NCI-H1092 treated with DMSO at 0.1 percent for 48 hours (cell line): ENCODE measurements around the gene HSD17B11.
A peak's percentile ranks its signal among the peaks of the same experiment; 100 is the strongest.
"Not testable (repeated sequence)": the region's sequence is repeated elsewhere in the genome, so short reads cannot be mapped to it uniquely, and the experiment has no call there.

Experiments used
- DNase-seq: peaks from one replicate; lab custom pipeline; 2025; lab: John Stamatoyannopoulos, UW

HSD17B11 gene

GRCh38 chr4:87405211-87405820 is 14.3 kb upstream of the HSD17B11 start:
- no peak for DNase-seq

GRCh38 chr4:87403732-87404131 is 12.7 kb upstream of the HSD17B11 start:
- DNase-seq, result not testable (repeated sequence)

- no peak for DNase-seq
These were observed 9.0 kb upstream of the HSD17B11 start for GRCh38 chr4:87399954-87400353.

DNA sequence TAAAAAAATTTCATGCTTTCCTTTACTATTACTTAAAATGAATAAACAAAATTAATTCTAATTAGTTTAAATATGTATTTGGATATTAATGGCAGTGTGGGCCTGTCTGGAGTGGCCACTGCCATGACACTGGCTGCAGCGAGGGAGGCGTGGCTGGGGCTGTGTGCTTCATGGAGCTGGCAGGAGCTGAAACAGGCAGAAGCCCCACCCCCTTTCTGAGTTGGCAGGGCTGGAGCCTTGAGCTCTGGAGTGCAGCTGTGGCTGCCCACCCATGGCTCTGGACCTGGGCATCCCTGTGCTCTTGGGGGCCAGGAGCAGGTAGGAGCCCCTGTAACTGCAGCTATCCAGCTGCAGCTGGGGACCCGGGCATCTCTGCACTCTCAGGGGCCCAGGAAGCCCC is 8.2 kb upstream of the HSD17B11 start:
- no peak for DNase-seq

DNA sequence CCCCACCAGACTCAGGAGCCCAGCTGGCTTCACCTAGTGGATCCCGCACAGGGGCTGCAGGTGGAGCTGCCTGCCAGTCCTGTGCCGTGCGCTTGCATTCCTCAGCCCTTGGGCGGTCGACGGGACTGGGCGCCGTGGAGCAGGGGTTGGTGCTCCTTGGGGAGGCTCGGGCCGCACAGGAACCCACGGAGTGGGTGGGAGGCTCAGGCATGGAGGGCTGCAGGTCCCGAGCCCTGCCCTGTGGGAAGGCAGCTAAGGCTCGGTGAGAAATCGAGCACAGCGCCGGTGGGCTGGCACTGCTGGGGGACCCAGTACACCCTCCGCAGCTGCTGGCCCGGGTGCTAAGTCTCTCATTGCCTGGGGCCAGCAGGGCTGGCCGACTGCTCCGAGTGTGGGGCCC is 4.9 kb upstream of the HSD17B11 start:
- not testable (repeated sequence) for DNase-seq

DNA sequence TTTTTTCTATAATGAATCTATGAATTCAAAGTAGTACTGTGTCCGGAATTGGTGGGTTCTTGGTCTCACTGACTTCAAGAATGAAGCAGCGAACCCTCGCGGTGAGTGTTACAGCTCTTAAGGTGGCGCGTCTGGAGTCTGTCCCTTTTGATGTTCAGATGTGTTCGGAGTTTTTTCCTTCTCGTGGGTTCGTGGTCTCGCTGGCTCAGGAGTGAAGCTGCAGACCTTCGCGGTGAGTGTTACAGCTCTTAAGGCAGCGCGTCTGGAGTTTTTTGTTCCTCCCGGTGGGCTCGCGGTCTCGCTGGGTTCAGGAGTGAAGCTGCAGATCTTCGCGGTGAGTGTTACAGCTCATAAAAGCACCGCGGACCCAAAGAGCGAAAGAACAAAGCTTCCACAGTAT is 4.1 kb upstream of the HSD17B11 start:
- DNase-seq, result not testable (repeated sequence)

DNA sequence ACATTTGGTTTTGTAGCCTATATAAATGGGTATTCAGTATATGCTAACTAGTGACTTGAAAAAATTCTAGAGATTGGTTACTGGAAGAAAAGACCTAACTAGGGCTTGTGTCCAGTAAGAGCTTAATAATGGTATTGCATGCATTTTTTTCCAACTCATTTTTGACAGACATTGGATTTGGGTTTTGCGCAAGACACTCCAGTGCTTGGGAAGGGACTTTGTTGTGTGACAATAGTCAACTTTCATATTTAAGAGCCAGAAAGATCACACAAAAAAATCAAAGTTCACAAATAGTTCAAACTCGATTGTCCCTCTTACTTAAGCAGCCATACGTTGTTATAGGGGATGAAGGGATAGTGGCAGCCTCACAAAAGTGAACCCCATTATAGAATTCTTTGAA is 1.2 kb upstream of the HSD17B11 start:
- DNase-seq, result no peak

GRCh38 chr4:87391576-87392054 is 627 bp upstream of the HSD17B11 start:
- no peak for DNase-seq

DNA sequence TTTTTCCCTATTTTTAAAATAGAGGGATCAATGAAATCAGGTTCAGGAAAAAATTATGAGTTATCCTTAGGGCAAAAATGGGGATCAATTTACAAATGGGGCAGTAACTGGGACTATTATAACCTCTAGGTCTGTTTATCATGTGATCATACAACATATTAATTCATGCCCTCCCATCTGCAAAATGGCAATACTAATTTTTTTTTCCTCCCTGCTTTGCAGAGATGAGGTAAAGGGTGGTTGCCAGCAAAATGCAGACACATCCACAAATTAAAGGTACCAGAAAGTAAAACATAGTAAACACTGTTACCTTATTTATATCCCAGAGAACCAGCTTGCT is 467 bp downstream of the HSD17B11 start:
- DNase-seq, result no peak

DNA sequence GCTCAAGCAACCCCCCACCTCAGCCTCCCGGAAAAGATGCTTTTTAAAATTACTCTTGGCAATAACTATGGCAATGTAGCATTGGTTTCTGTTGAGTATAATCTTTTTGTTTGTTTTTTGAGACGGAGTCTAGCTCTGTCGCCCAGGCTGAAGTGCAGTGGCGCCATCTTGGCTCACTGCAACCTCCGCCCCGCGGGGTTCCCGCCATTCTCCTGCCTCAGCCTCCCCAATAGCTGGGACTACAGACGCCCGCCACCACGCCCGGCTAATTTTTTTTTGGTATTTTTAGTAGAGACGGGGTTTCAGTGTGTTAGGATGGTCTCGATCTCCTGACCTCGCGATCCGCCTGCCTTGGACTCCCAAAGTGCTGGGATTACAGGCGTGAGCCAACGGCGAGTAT is 933 bp downstream of the HSD17B11 start:
- DNase-seq, result not testable (repeated sequence)

GRCh38 chr4:87388901-87389300 is 2.1 kb downstream of the HSD17B11 start:
- no peak for DNase-seq

DNA sequence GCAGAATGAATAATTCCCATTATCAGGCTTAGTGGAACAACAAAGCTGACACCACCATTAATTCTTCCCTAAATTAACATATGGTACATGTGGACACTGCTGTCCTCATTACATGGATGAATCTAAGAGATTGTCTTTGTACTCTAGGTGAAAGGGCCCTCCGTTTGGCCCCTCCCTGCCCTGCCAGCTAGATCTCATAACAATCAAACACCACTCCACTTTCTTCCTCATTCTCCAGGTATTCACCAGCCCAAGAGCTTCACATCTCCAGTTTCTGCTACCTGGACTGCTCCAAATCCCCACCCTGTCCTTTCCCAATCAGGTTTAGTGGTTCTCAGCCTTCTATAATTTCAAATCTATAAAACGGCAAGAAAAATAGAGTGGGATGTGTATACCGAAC is 3.8 kb downstream of the HSD17B11 start:
- no peak for DNase-seq

DNA sequence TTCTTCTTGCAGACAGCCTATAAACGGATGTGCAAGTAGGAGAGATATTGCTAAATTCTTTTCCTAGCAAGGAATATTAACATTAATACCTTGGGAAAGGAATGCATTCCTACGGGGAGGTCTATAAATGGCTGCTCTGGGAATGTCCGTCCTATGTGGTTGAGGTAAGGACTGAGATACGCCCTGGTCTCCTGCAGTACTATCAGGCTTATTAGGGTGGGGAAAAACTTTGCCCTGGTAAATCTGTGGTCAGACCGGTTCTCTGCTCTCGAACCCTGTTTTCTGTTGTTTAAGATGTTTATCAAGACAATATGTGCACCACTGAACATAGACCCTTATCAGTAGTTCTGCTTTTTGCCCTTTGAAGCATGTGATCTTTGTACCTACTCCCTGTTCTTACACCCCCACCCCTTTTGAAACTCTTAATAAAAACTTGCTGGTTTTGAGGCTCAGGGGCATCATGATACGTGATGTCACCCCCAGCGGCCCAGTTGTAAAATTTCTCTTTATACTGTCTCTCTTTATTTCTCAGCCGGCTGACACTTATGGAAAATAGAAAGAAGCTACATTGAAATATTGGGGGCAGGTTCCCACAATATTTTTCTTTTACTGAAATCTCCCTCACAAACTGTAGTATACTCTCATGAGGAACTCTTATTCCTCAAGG is 6.4 kb downstream of the HSD17B11 start:
- not testable (repeated sequence) for DNase-seq

DNA sequence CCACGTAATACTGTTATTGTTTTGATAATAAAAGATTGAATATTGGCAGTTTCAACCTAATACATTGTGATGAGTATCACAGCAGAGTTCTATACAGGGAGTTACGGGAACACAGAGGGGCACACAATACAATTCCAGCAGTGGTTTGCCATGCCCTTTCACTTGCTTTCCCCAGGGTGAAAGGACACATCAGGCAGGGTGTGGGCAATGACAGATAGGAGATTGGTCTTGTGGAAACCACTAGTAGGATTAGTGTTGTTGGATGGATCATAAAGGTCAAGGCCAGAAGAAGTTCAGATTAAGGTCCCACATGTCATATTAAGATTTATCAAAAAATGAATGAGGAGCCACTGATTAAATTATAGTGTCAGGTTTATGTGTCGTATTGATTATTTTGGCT is 8.1 kb downstream of the HSD17B11 start:
- no peak for DNase-seq

- DNase-seq, result no peak
These were observed 8.9 kb downstream of the HSD17B11 start for GRCh38 chr4:87382116-87382515.

GRCh38 chr4:87377816-87378215 is 13.2 kb downstream of the HSD17B11 start:
- DNase-seq, result no peak

DNA sequence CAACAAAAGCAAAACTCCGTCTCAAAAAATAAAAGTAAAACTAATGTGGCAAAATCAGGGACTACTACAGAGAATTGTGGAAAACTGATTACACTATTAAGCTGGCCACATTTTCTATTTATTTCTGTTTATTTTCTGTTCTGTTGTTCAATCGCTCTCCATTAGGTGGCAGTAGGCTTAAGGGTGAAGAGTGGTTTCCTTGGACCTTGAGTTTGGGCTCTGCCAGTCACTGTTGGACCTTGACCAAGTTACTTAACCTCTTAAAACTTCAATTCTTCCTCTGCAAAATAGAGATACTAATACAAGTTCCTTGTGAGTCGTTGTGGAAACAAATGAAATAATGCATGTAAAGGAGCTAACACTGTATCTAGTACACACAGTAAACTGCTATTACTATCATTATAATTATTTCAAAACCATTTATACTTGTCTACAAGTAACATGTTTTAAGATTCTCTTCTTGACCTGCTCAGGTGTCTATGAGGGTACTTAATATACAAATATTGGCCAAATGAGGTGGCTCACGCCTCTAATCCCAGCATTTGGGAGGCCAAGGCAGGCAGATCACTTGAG is 15.2 kb downstream of the HSD17B11 start:
- DNase-seq, result peak; percentile 36

- no peak for DNase-seq
These were observed 20.9 kb downstream of the HSD17B11 start for GRCh38 chr4:87370068-87370467.

DNA sequence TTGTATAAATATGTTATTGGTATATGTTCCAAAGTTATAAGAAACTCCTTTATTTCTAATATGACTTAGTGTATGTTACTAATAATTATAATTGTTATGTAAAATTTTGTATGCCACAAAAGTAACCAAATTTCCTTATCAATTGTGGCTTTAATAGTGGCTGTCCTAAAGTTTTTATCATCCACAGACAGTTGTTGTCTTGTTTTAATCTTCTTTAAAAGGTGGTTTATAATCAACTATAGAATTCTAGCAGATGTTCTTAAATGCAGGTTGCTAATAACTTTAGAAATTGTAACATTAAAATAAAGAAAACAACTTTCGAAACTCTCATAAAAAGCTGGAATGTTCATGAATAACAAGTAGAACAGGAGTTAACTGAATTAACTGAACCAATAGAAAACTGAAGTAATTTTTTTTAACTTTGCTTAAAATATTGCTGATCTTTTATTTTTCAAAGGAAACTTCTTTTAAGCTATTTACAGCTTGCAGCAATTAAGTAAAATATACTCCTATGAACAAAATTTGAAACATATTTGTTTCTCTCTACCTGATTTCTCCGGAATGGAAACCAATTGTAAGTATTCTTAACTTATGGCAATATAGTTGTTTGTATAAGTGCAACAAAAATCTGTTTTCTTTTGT is 24.3 kb downstream of the HSD17B11 start:
- no peak for DNase-seq

DNA sequence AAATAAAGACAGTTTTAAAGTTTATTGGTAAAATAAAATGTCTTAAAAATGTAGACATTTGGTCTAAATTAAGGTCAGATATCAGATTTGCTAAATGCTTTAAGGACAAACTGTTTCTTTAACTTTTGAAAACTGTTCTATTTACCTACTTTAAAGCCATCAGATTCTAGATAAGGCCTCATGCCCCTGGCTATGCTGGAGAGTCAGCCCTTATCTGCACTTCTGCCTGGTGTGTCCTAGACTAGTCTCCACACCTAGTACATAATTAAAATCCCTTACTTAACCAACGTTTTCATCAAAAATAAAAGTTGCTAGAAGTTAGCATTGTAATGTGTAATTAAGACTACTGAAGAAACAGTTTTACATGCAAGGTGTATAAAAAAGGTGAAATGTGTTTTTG is 25.6 kb downstream of the HSD17B11 start:
- no peak for DNase-seq

DNA sequence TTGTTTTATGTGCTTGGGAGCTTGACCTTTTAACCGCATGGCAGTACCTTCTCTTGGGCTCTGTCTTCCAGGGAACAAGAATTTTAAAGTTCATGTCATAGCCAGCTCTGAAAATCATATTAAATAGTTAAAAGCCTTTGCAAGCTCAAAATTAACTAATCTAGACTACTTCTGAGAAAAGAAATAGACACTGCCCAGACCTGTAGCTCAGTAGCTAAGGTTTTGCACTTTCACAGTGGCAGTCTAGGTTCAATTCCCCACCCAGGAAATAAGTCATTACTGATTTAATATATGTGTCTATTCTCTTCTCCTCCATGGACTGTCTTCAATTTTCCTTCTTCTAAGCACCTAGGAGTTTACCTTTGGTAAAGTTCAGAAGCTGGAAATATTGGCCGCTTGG is 27.4 kb downstream of the HSD17B11 start:
- no peak for DNase-seq

DNA sequence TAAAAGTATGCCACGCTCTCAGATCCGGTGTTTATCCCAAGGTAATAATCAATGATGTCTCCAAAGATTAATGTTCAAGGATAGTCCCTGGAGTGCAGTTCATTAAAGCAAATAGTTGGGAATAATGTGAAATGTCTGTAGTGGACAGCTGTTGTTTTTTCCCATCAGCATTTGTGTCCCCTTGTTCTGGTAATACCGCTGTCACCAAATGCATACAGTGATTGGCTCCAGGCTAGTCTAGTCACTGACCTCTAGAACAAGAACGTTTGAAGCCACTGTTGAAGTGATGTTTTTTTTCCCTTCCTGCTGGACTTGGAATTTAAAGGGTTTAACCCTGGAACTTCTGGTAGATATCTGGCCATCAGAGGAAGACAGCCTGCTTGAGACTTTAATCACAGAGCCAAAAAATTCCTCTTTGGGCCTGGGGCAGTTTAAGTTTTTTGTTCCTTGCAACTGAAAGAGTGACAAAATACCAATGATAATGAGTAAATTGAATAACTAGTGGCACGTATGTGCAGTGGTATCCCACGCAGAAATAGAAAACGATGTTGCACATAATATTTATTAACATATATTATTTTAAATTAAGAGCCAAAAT is 30.6 kb downstream of the HSD17B11 start:
- DNase-seq, result no peak

- DNase-seq, result no peak
These were observed 31.7 kb downstream of the HSD17B11 start for GRCh38 chr4:87359258-87359657.
